Spleen (tissue), 11 donors: ENCODE results near the gene RUNDC1. TPM values are rescaled to one million over a fixed set of nuclear protein-coding genes. Genes with fewer than 3 reads are reported as not detected.

Experiments
- DNase-seq: peaks from one replicate; pipeline ENCODE4 v3.0.0-alpha.2; 2020
- H3K27ac ChIP-seq, 8 donors: fragments of 200-600 bp; sonication (generic) in 7 of 8; 1 replicate in 4 of 8; 2 replicates in 4 of 8; pipeline versions ENCODE4 v1.5.0 to v1.8.0; 2016 to 2021; ENCODE audit warnings: inconsistent platforms in 4 of 8, mild to moderate bottlenecking in 4 of 8, moderate library complexity in 1 of 8
- H3K27me3 ChIP-seq, 7 donors: fragments of 200-600 bp; sonication (generic) in 6 of 7; replicated peaks in 1 of 7; 1 replicate in 4 of 7; 2 replicates in 3 of 7; pipeline versions ENCODE4 v1.5.0 to v1.8.0; 2016 to 2021; ENCODE audit warnings: inconsistent platforms in 3 of 7, mild to moderate bottlenecking in 1 of 7
- H3K36me3 ChIP-seq, 6 donors: fragments of 200-600 bp; sonication (generic) in 5 of 6; 1 replicate in 4 of 6; 2 replicates in 2 of 6; pipeline versions ENCODE4 v1.5.0 to v1.8.0; 2016 to 2021; ENCODE audit warnings: inconsistent platforms in 2 of 6
- H3K4me1 ChIP-seq, 6 donors: fragments of 200-600 bp; sonication (generic) in 5 of 6; 1 replicate in 3 of 6; 2 replicates in 3 of 6; pipeline versions ENCODE4 v1.5.0 to v1.8.0; 2016 to 2021; ENCODE audit warnings: inconsistent platforms in 3 of 6
- H3K4me3 ChIP-seq, 8 donors: fragments of 200-600 bp; sonication (generic) in 7 of 8; 1 replicate in 4 of 8; 2 replicates in 4 of 8; pipeline versions ENCODE4 v1.5.0 to v1.8.0; 2016 to 2021; ENCODE audit warnings: inconsistent platforms in 4 of 8, mild to moderate bottlenecking in 4 of 8, moderate library complexity in 2 of 8
- H3K9me3 ChIP-seq, 8 donors: fragments of 200-600 bp; sonication (generic) in 7 of 8; 1 replicate in 4 of 8; 2 replicates in 4 of 8; pipeline versions ENCODE4 v1.5.0 to v1.8.0; 2016 to 2021; ENCODE audit warnings: inconsistent platforms in 4 of 8
- POLR2A ChIP-seq, 3 donors: fragments of 450-650 bp; IDR thresholded peaks; one replicate each; pipeline ENCODE4 v1.5.1; 2017; ENCODE audit warnings: antibody characterized with exemption in 3 of 3, mild to moderate bottlenecking in 1 of 3
- POLR2AphosphoS5 ChIP-seq, 3 donors: sonication (generic); formaldehyde crosslinking; IDR thresholded peaks; one replicate each; pipeline ENCODE4 v1.5.1; 2017; ENCODE audit warnings: antibody characterized with exemption in 3 of 3
- WGBS, 5 donors: extraction: QIAGEN DNeasy Blood & Tissue Kit in 3 of 5; methylation state at CpG; one replicate each; pipeline versions ENCODE4 v1.1.5 to v1.1.7; 2013 to 2018; 5-methylcytosine and 5-hydroxymethylcytosine counted together
- intact Hi-C: fragments of 100-400 bp; cut with DNase I; formaldehyde crosslinking; loops from one replicate; pipeline ENCODE4 v1.15.0; 2023; ENCODE audit warnings: low total_unique reads
- polyA plus RNA-seq, 3 donors: library from polyadenylated mRNA; stranded (reverse); fragments of 200-250 nt; gene quantifications; one replicate each; pipeline ENCODE4 v1.2.1, GENCODE V29; 2013
- small RNA-seq, 4 donors: library from RNA; depleted of rRNA; stranded (forward); fragments of <200 nt; gene quantifications; one replicate each; pipeline ENCODE3, GENCODE V24; 2016
- total RNA-seq, 7 donors: library from RNA; depleted of rRNA in 3 of 7; stranded (reverse); fragments of >200 nt in 3 of 7; fragmentation: NEBNext Ultra II Directional in 4 of 7; extraction: Animal tissue kit (Norgen Biotek cat#: 25700) in 4 of 7; gene quantifications; one replicate each; pipeline versions ENCODE4 v1.1.0 to v1.2.1, GENCODE V29; 2016 to 2021
- TF ChIP-seq, protein P1 (sequence below), 11 experiments: fragments of 200-600 bp in 7 of 11; fragments of 450-650 bp in 4 of 11; sonication (generic) in 4 of 11; IDR thresholded peaks in 8 of 11; conservative IDR thresholded peaks in 3 of 11; 1 replicate in 7 of 11; 2 replicates in 4 of 11; pipeline versions ENCODE4 v1.4.0 to v1.8.0; 2016 to 2021; ENCODE audit warnings: antibody characterized with exemption in 11 of 11, inconsistent platforms in 4 of 11, mild to moderate bottlenecking in 1 of 11
- donor health status: healthy with polysubstance abuse.
- donor health status: DM: no; HTN: no; CAD: no; lungs with moderate emphysema.
- donor health status: DM: no; HTN: no; CAD: no.
- donor health status: Bipolar disorder and iron deficiency.
- donor health status: healthy.
- donor health status: DM: no; HTN: no; CAD: no.
- donor health status: DM: yes; HTN: yes; CAD: no.

Gene RUNDC1
- total and polyA plus RNA-seq, 10 donors = 6.7 to 27.9 (median 19.3) TPM

DNA sequence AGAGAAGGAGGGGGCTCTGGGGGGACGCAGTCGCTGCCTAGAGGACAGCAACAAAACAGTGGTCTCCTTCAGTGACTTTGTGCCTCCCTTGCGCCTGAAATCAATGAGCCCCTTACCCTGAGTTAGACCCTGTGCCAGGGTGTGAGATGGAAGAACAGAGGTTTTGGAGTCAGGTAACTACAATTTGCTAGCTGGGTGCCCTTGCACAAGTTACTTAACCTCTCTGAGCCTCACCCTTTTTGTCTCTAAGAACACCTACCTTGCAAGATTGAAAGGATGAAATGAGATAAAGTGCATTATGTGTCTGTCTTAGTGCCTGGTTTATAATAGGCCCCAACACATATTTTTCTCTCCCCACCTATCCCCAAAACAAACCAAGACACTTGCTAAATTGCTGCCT lies 54.5 kb downstream of the RUNDC1 start:
- no peaks in the 10 kb centered on the region for H3K9me3 ChIP-seq
- TF ChIP-seq, protein P1, sequence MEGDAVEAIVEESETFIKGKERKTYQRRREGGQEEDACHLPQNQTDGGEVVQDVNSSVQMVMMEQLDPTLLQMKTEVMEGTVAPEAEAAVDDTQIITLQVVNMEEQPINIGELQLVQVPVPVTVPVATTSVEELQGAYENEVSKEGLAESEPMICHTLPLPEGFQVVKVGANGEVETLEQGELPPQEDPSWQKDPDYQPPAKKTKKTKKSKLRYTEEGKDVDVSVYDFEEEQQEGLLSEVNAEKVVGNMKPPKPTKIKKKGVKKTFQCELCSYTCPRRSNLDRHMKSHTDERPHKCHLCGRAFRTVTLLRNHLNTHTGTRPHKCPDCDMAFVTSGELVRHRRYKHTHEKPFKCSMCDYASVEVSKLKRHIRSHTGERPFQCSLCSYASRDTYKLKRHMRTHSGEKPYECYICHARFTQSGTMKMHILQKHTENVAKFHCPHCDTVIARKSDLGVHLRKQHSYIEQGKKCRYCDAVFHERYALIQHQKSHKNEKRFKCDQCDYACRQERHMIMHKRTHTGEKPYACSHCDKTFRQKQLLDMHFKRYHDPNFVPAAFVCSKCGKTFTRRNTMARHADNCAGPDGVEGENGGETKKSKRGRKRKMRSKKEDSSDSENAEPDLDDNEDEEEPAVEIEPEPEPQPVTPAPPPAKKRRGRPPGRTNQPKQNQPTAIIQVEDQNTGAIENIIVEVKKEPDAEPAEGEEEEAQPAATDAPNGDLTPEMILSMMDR (IDR thresholded peaks at IDR 0.05 in 8 of 11, conservative IDR thresholded peaks at IDR 0.05 in 3 of 11) = no peak
- TF ChIP-seq POLR2AphosphoS5 (IDR thresholded peaks at IDR 0.05) = no peak
- TF ChIP-seq POLR2A (IDR thresholded peaks at IDR 0.05) = no peak
- H3K36me3 ChIP-seq = no peaks in the 10 kb centered on the region
- intact Hi-C loops = no loop called here
- no peak for DNase-seq
- 92 to 97% (median 95%) methylated on average over 3 of the region's 3 CpGs for WGBS, 5 donors
- no peak overlapping the region for H3K4me3 ChIP-seq
- H3K27me3 ChIP-seq = no peaks in the 10 kb centered on the region
- no peaks in the 10 kb centered on the region for H3K4me1 ChIP-seq
- no peak overlapping the region for H3K27ac ChIP-seq

DNA sequence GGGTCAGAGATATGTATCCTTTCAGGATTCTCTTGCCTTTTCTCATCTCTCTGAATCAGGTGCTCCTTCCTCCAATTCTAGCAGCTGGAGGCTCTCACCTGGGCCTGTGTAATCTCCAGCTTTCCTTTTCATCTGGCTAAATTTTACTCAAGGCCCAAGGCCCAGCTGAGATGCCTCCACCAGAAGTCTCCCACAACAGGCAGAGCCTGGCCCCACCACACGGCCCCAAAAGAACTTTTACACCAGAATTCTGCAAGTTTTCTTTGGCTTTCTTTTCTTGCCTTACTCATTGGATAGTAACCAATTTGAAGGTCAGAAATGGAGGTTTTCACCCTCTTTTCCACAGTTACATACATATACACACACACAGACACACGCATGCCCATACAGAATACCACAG lies 59.3 kb downstream of the RUNDC1 start:
- H3K4me1 ChIP-seq = no peaks in the 10 kb centered on the region
- no peak overlapping the region for H3K27ac ChIP-seq
- no peak overlapping the region for H3K4me3 ChIP-seq
- TF ChIP-seq POLR2AphosphoS5 (IDR thresholded peaks at IDR 0.05) = no peak
- TF ChIP-seq, protein P1 (IDR thresholded peaks at IDR 0.05 in 8 of 11, conservative IDR thresholded peaks at IDR 0.05 in 3 of 11) = no peak
- TF ChIP-seq POLR2A (IDR thresholded peaks at IDR 0.05) = no peak
- H3K9me3 ChIP-seq = no peaks in the 10 kb centered on the region
- H3K27me3 ChIP-seq = no peaks in the 10 kb centered on the region
- intact Hi-C loops = no loop called here
- peaks cover 0 to 6% (median 0%) of the 10 kb centered on the region in 6 donors for H3K36me3 ChIP-seq
- WGBS, 5 donors = 94 to 100% (median 96%) methylated on average over 2 of the region's 2 CpGs
- DNase-seq = no peak

DNA sequence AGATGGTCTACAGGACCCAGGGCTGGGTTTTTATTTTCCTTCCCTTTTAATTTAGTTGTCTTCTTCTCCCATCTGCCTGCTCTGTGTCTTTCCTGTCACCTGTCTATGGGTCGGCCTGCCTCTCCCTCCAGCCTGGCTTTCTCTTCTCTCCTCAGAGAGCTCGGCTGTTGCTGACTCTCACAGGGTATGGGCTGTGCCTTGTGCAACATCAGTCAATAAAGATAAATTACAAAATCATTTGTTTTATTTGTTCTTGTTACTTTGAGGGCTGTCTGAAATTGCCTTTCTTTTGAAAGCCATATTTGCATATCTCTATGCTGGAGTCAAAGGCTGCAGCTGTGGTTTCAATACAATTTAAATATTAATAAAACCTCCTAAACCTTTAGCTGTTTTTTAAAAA lies 60.3 kb downstream of the RUNDC1 start:
- no peak for DNase-seq
- WGBS, 5 donors = 65 to 83% (median 74%) methylated on average over 2 of the region's 2 CpGs
- Histone ChIP-seq H3K27ac (no peak overlapping the region), H3K36me3 (peaks cover 0 to 16% (median 0%) of the 10 kb centered on the region in 6 donors), H3K27me3 (no peaks in the 10 kb centered on the region), H3K4me1 (no peaks in the 10 kb centered on the region), H3K9me3 (no peaks in the 10 kb centered on the region), H3K4me3 (no peak overlapping the region)
- no peak for TF ChIP-seq POLR2A (IDR thresholded peaks at IDR 0.05)
- TF ChIP-seq POLR2AphosphoS5 (IDR thresholded peaks at IDR 0.05) = no peak
- TF ChIP-seq, protein P1 (IDR thresholded peaks at IDR 0.05 in 8 of 11, conservative IDR thresholded peaks at IDR 0.05 in 3 of 11) = no peak
- intact Hi-C loops = no loop called here

DNA sequence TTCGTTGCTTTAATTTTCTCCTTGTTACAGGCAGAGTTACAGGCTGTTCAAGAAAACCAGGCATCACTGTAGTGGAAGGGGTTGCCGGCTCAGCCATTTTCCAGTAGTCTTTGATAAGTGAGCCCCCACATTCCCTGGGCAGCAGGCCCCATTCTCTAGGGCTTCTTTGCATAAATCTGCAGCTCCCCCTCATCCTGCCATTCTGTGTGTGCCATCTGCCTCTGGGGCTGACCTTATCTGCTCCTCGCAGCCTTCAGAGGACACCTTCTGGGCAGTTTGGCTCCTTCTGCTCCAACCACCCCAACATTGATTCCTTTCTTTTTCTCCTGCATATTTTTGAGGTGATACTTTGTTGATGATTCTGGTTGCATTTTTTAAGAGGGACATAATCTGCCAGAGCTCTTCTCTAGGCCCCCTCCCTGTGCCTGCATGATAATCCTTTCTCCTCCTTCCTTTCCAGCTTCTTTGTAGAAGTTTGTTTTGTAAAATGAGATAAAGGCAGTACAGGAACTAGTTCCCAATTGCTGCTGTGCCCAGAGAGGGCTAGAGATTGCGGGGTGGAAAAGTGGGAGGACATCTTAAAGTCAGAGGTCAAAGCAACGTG lies 61.8 kb downstream of the RUNDC1 start:
- no peak for DNase-seq
- no peak overlapping the region for H3K4me3 ChIP-seq
- H3K27me3 ChIP-seq = no peaks in the 10 kb centered on the region
- peaks cover 0 to 21% (median 0%) of the 10 kb centered on the region in 6 donors for H3K36me3 ChIP-seq
- 90 to 92% (median 91%) methylated on average over 5 of the region's 5 CpGs for WGBS, 5 donors
- no peaks in the 10 kb centered on the region for H3K4me1 ChIP-seq
- H3K9me3 ChIP-seq = no peaks in the 10 kb centered on the region
- TF ChIP-seq, protein P1 (IDR thresholded peaks at IDR 0.05 in 8 of 11, conservative IDR thresholded peaks at IDR 0.05 in 3 of 11) = no peak
- no peak for TF ChIP-seq POLR2A (IDR thresholded peaks at IDR 0.05)
- TF ChIP-seq POLR2AphosphoS5 (IDR thresholded peaks at IDR 0.05) = no peak
- intact Hi-C loops = no loop called here
- H3K27ac ChIP-seq = no peak overlapping the region

Small RNA genes lying within 50 kb of the gene (small RNA-seq; reads per million reads assigned to genes)
- gene AARSD1 (0 to 0.08 (median 0) reads per million in 4 donors), gene RF00561 (0 reads per million in 4 donors)

Other genes with a start within 250 kb of the RUNDC1 start
- 100 to 1,000 TPM in 1 of 7 donors, 10 to 100 TPM in 6; 62.3 to 104 (median 75.5) TPM for gene EZH1, start 235.5 kb upstream of the RUNDC1 start, total RNA-seq
- gene EZH1, start 235.5 kb upstream of the RUNDC1 start, polyA plus RNA-seq = 10 to 100 TPM; 24.1 to 27.9 (median 27.1) TPM
- 10 to 100 TPM in 6 of 7 donors, 1 to 10 TPM in 1; 9.7 to 34.3 (median 27.0) TPM for gene RAMP2, start 219.3 kb upstream of the RUNDC1 start, total RNA-seq
- gene RAMP2, start 219.3 kb upstream of the RUNDC1 start, polyA plus RNA-seq = 10 to 100 TPM; 21.5 to 51.7 (median 36.0) TPM
- gene VPS25, start 207.1 kb upstream of the RUNDC1 start, total RNA-seq = 10 to 100 TPM; 29.6 to 41.1 (median 34.5) TPM
- gene VPS25, start 207.1 kb upstream of the RUNDC1 start, polyA plus RNA-seq = 10 to 100 TPM; 31.0 to 47.7 (median 41.4) TPM
- under 1 TPM in 3 of 7 donors, not detected in 4; 0.10 to 0.52 (median 0.41) TPM for gene WNK4, start 200.0 kb upstream of the RUNDC1 start, total RNA-seq
- gene WNK4, start 200.0 kb upstream of the RUNDC1 start, polyA plus RNA-seq = under 1 TPM in 2 of 3 donors, not detected in 1; 0.04 to 0.06 TPM
- gene COA3, start 181.9 kb upstream of the RUNDC1 start, total RNA-seq = 10 to 100 TPM; 30.0 to 62.0 (median 39.0) TPM
- 100 to 1,000 TPM in 1 of 3 donors, 10 to 100 TPM in 2; 65.6 to 126 (median 97.1) TPM for gene COA3, start 181.9 kb upstream of the RUNDC1 start, polyA plus RNA-seq
- not detected for gene CNTD1, start 181.7 kb upstream of the RUNDC1 start, total RNA-seq
- gene CNTD1, start 181.7 kb upstream of the RUNDC1 start, polyA plus RNA-seq = under 1 TPM; 0.17 to 0.26 (median 0.24) TPM
- gene BECN1, start 156.3 kb upstream of the RUNDC1 start, total RNA-seq = 100 to 1,000 TPM in 2 of 7 donors, 10 to 100 TPM in 5; 76.4 to 113 (median 95.6) TPM
- 10 to 100 TPM; 43.0 to 57.8 (median 50.2) TPM for gene BECN1, start 156.3 kb upstream of the RUNDC1 start, polyA plus RNA-seq
- 10 to 100 TPM; 66.9 to 96.4 (median 77.4) TPM for gene PSME3, start 147.2 kb upstream of the RUNDC1 start, total RNA-seq
- gene PSME3, start 147.2 kb upstream of the RUNDC1 start, polyA plus RNA-seq = 10 to 100 TPM; 19.1 to 46.0 (median 29.6) TPM
- gene AOC2, start 136.0 kb upstream of the RUNDC1 start, total RNA-seq = 1 to 10 TPM; 2.3 to 3.6 (median 2.7) TPM
- gene AOC2, start 136.0 kb upstream of the RUNDC1 start, polyA plus RNA-seq = under 1 TPM; 0.59 to 0.90 (median 0.63) TPM
- gene AOC3, start 129.4 kb upstream of the RUNDC1 start, total RNA-seq = 10 to 100 TPM; 14.0 to 32.5 (median 23.5) TPM
- gene AOC3, start 129.4 kb upstream of the RUNDC1 start, polyA plus RNA-seq = 10 to 100 TPM in 2 of 3 donors, 1 to 10 TPM in 1; 7.1 to 14.6 (median 12.3) TPM
- not detected for gene G6PC1, start 79.8 kb upstream of the RUNDC1 start, total RNA-seq
- gene G6PC1, start 79.8 kb upstream of the RUNDC1 start, polyA plus RNA-seq = not detected
- 10 to 100 TPM; 13.1 to 44.2 (median 31.5) TPM for gene AARSD1, start 16.1 kb upstream of the RUNDC1 start, total RNA-seq
- 10 to 100 TPM; 39.8 to 55.6 (median 50.3) TPM for gene AARSD1, start 16.1 kb upstream of the RUNDC1 start, polyA plus RNA-seq
- 1 to 10 TPM in 3 of 7 donors, under 1 TPM in 3, not detected in 1; 0.61 to 1.8 (median 1.1) TPM for gene PTGES3L, start 485 bp upstream of the RUNDC1 start, total RNA-seq
- under 1 TPM; 0.70 to 0.93 (median 0.89) TPM for gene PTGES3L, start 485 bp upstream of the RUNDC1 start, polyA plus RNA-seq
- gene RPL27, start 17.9 kb downstream of the RUNDC1 start, total RNA-seq = 1,000 to 10,000 TPM in 3 of 7 donors, 100 to 1,000 TPM in 4; 702 to 1,170 (median 925) TPM
- 1,000 to 10,000 TPM; 5,502 to 6,357 (median 5,985) TPM for gene RPL27, start 17.9 kb downstream of the RUNDC1 start, polyA plus RNA-seq
- 10 to 100 TPM; 45.5 to 63.3 (median 51.9) TPM for gene IFI35, start 26.2 kb downstream of the RUNDC1 start, total RNA-seq
- gene IFI35, start 26.2 kb downstream of the RUNDC1 start, polyA plus RNA-seq = 10 to 100 TPM; 38.0 to 64.8 (median 40.6) TPM
- gene VAT1, start 41.8 kb downstream of the RUNDC1 start, total RNA-seq = 100 to 1,000 TPM in 1 of 7 donors, 10 to 100 TPM in 6; 55.4 to 144 (median 79.0) TPM
- 10 to 100 TPM; 20.3 to 64.5 (median 27.0) TPM for gene VAT1, start 41.8 kb downstream of the RUNDC1 start, polyA plus RNA-seq
- under 1 TPM; 0.09 to 0.47 (median 0.32) TPM for gene RND2, start 44.7 kb downstream of the RUNDC1 start, total RNA-seq
- gene RND2, start 44.7 kb downstream of the RUNDC1 start, polyA plus RNA-seq = under 1 TPM; 0.11 to 0.42 (median 0.17) TPM
- 10 to 100 TPM in 4 of 7 donors, 1 to 10 TPM in 3; 5.2 to 13.6 (median 10.0) TPM for gene BRCA1, start 144.8 kb downstream of the RUNDC1 start, total RNA-seq
- gene BRCA1, start 144.8 kb downstream of the RUNDC1 start, polyA plus RNA-seq = 1 to 10 TPM; 1.3 to 2.9 (median 2.7) TPM
- 100 to 1,000 TPM in 1 of 7 donors, 10 to 100 TPM in 6; 69.2 to 103 (median 91.5) TPM for gene NBR1, start 190.6 kb downstream of the RUNDC1 start, total RNA-seq
- 10 to 100 TPM; 18.5 to 29.3 (median 22.0) TPM for gene NBR1, start 190.6 kb downstream of the RUNDC1 start, polyA plus RNA-seq
- 10 to 100 TPM; 25.7 to 53.4 (median 32.9) TPM for gene TMEM106A, start 231.3 kb downstream of the RUNDC1 start, total RNA-seq
- 10 to 100 TPM in 1 of 3 donors, 1 to 10 TPM in 2; 2.8 to 11.9 (median 3.3) TPM for gene TMEM106A, start 231.3 kb downstream of the RUNDC1 start, polyA plus RNA-seq
- gene CCDC200, start 248.1 kb downstream of the RUNDC1 start, total RNA-seq = under 1 TPM in 1 of 7 donors, not detected in 6; 0.64 TPM
- gene CCDC200, start 248.1 kb downstream of the RUNDC1 start, polyA plus RNA-seq = under 1 TPM in 2 of 3 donors, not detected in 1; 0.17 to 0.35 TPM